MM.1S (cell line): ENCODE measurements around the gene TRAF6.

Source experiments
- DNase-seq: peaks from one replicate; pipeline ENCODE4 v3.0.0-alpha.2; 2015
- H2AFZ ChIP-seq: fragments of 300-600 bp; sonication (generic); 2 replicates; pipeline ENCODE4 v1.6.0; 2016; ENCODE audit warnings: antibody characterized with exemption, low read length
- H3F3A ChIP-seq: fragments of 300-600 bp; sonication (generic); 2 replicates; pipeline ENCODE4 v1.6.1; 2016; ENCODE audit warnings: mild to moderate bottlenecking, antibody characterized with exemption, low read length, moderate library complexity, mixed read lengths; ENCODE audit not compliant: insufficient read depth
- H3K27ac ChIP-seq: fragments of 300-600 bp; sonication (generic); 2 replicates; pipeline ENCODE4 v1.5.1; 2016; ENCODE audit warnings: mild to moderate bottlenecking, low read length
- H3K27me3 ChIP-seq: fragments of 300-600 bp; sonication (generic); replicated peaks from 2 replicates; pipeline ENCODE4 v1.6.0; 2016; ENCODE audit warnings: low read length; ENCODE audit not compliant: insufficient read depth
- H3K36me3 ChIP-seq: fragments of 300-600 bp; sonication (generic); replicated peaks from 2 replicates; pipeline ENCODE4 v1.6.1; 2016; ENCODE audit warnings: mild to moderate bottlenecking, low read length, mixed read lengths; ENCODE audit not compliant: insufficient read depth
- H3K4me1 ChIP-seq: fragments of 300-600 bp; sonication (generic); 2 replicates; pipeline ENCODE4 v1.6.1; 2016; ENCODE audit warnings: low read length, mixed read lengths
- H3K4me2 ChIP-seq: fragments of 300-600 bp; sonication (generic); 2 replicates; pipeline ENCODE4 v1.6.0; 2016; ENCODE audit warnings: low read depth, low read length
- H3K4me3 ChIP-seq: fragments of 300-600 bp; sonication (generic); 2 replicates; pipeline ENCODE4 v1.5.1; 2016; ENCODE audit warnings: low read length, mixed read lengths
- H3K79me2 ChIP-seq: fragments of 300-600 bp; sonication (generic); 2 replicates; pipeline ENCODE4 v1.6.1; 2016; ENCODE audit warnings: mixed run types, low read length, mixed read lengths
- H3K9ac ChIP-seq: fragments of 300-600 bp; sonication (generic); 2 replicates; pipeline ENCODE4 v1.6.1; 2016; ENCODE audit warnings: low read length, mixed read lengths
- H3K9me2 ChIP-seq: fragments of 300-600 bp; sonication (generic); replicated peaks from 2 replicates; pipeline ENCODE4 v1.6.1; 2016; ENCODE audit warnings: mild to moderate bottlenecking, low read length, mixed read lengths; ENCODE audit not compliant: insufficient read depth
- H3K9me3 ChIP-seq: fragments of 300-600 bp; sonication (generic); replicated peaks from 2 replicates; pipeline ENCODE4 v1.6.1; 2016; ENCODE audit warnings: mild to moderate bottlenecking, low read length, mixed read lengths; ENCODE audit not compliant: insufficient read depth
- H4K20me1 ChIP-seq: fragments of 300-600 bp; sonication (generic); 2 replicates; pipeline ENCODE4 v1.6.1; 2016; ENCODE audit warnings: mild to moderate bottlenecking, low read length, moderate library complexity, mixed read lengths; ENCODE audit not compliant: insufficient read depth
- EZH2 ChIP-seq: fragments of 300-600 bp; sonication (generic); optimal IDR thresholded peaks from 2 replicates; pipeline ENCODE3; 2017; ENCODE audit warnings: low read depth, mild to moderate bottlenecking, antibody characterized with exemption, low read length, mixed read lengths
- EZH2phosphoT487 ChIP-seq: fragments of 300-600 bp; sonication (generic); IDR thresholded peaks from 2 replicates; pipeline ENCODE4 v1.6.1; 2018; ENCODE audit warnings: antibody characterized with exemption, low read length
- TF ChIP-seq, protein P1 (sequence below): fragments of 300-600 bp; sonication (generic); IDR thresholded peaks from 2 replicates; pipeline ENCODE4 v1.5.1; 2016; ENCODE audit warnings: antibody characterized with exemption, low read length, mixed read lengths

TRAF6 gene

DNA sequence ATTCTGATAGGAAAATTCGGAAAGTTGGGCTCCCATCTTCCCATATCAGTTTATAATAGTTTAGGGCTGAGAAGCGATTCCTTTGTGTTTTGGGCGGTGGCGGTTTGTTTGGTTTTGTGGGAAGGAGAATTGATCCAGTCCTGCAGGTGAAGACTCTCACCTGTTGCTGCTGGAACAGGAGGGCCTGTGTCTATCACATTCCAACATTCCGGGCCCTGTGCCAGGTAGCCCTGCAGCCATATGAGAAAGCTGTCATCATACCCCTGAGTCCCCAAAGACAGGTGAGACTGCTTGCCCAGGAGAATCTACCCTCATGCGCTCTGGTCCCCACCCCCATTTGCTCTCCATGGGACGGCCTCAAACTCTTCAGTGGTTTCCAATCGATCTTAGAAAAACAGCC is 62.1 kb downstream of the TRAF6 start:
- Histone ChIP-seq H3K4me3 (no peak overlapping the region), H3K9me2 (no peaks in the 10 kb centered on the region), H3K27me3 (no peaks in the 10 kb centered on the region), H3K4me1 (no peaks in the 10 kb centered on the region), H4K20me1 (no peaks in the 10 kb centered on the region), H3F3A (no peaks in the 10 kb centered on the region), H2AFZ (no peak overlapping the region), H3K9ac (no peak overlapping the region), H3K27ac (no peak overlapping the region), H3K9me3 (no peaks in the 10 kb centered on the region), H3K36me3 (no peaks in the 10 kb centered on the region), H3K4me2 (no peak overlapping the region), H3K79me2 (no peaks in the 10 kb centered on the region)
- no peak for DNase-seq
- no peak for TF ChIP-seq EZH2
- TF ChIP-seq, protein P1, sequence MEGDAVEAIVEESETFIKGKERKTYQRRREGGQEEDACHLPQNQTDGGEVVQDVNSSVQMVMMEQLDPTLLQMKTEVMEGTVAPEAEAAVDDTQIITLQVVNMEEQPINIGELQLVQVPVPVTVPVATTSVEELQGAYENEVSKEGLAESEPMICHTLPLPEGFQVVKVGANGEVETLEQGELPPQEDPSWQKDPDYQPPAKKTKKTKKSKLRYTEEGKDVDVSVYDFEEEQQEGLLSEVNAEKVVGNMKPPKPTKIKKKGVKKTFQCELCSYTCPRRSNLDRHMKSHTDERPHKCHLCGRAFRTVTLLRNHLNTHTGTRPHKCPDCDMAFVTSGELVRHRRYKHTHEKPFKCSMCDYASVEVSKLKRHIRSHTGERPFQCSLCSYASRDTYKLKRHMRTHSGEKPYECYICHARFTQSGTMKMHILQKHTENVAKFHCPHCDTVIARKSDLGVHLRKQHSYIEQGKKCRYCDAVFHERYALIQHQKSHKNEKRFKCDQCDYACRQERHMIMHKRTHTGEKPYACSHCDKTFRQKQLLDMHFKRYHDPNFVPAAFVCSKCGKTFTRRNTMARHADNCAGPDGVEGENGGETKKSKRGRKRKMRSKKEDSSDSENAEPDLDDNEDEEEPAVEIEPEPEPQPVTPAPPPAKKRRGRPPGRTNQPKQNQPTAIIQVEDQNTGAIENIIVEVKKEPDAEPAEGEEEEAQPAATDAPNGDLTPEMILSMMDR = no peak
- TF ChIP-seq EZH2phosphoT487 = no peak

DNA sequence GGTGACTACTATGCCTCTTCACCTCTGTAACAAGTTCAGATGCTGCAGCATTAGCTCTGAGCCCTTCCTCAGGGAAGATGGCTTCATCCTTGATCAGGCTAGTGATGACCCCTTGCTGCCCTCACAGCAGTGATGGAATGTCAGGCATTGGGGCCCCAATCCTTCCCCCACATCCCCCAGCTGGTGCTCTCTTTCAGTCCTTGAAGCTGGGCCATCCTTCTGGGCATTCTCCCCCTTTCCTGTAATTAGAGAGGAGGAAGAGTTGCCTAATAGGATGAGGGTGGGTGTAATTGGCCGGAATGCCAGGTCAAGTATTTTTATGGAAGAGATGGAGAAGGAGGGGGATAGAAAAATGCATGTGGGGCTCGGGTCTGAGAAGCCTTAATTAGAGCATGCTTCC is 62.6 kb downstream of the TRAF6 start:
- Histone ChIP-seq H3K79me2 (no peaks in the 10 kb centered on the region), H3K36me3 (no peaks in the 10 kb centered on the region), H3K4me3 (no peak overlapping the region), H3K9me2 (no peaks in the 10 kb centered on the region), H4K20me1 (no peaks in the 10 kb centered on the region), H3K27me3 (no peaks in the 10 kb centered on the region), H3K9ac (no peak overlapping the region), H3K4me2 (no peak overlapping the region), H3K9me3 (no peaks in the 10 kb centered on the region), H2AFZ (no peak overlapping the region), H3K27ac (no peak overlapping the region), H3F3A (no peaks in the 10 kb centered on the region), H3K4me1 (no peaks in the 10 kb centered on the region)
- DNase-seq = no peak
- no peak for TF ChIP-seq EZH2
- no peak for TF ChIP-seq EZH2phosphoT487
- TF ChIP-seq, protein P1 = no peak

DNA sequence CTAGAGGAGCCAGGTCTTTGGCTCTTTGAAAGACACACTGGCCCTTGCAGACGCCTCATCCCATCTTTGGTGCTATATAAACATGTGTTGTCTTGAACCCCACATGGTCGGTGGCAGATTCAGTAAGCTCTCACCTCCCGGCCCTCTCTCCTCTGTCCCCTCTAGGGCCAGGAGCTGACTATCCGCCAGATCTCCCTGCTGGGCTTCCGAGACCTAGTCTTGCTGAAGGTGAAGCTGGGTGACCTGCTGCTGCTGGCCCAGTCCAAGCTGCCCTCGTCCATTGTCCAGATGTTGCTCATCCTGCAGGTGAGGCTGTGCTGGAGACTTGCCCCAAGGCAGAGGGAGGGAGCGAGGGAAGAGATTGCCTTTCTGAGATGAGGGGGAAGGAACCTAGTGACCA is 63.9 kb downstream of the TRAF6 start:
- Histone ChIP-seq H3K79me2 (no peaks in the 10 kb centered on the region), H3K9me3 (no peaks in the 10 kb centered on the region), H3K4me1 (no peaks in the 10 kb centered on the region), H4K20me1 (no peaks in the 10 kb centered on the region), H3K36me3 (no peaks in the 10 kb centered on the region), H3K9me2 (no peaks in the 10 kb centered on the region), H3F3A (no peaks in the 10 kb centered on the region), H2AFZ (no peak overlapping the region), H3K9ac (no peak overlapping the region), H3K27me3 (no peaks in the 10 kb centered on the region), H3K4me2 (no peak overlapping the region), H3K4me3 (no peak overlapping the region), H3K27ac (no peak overlapping the region)
- no peak for DNase-seq
- TF ChIP-seq EZH2 (no peak), EZH2phosphoT487 (no peak)
- TF ChIP-seq, protein P1 = no peak

DNA sequence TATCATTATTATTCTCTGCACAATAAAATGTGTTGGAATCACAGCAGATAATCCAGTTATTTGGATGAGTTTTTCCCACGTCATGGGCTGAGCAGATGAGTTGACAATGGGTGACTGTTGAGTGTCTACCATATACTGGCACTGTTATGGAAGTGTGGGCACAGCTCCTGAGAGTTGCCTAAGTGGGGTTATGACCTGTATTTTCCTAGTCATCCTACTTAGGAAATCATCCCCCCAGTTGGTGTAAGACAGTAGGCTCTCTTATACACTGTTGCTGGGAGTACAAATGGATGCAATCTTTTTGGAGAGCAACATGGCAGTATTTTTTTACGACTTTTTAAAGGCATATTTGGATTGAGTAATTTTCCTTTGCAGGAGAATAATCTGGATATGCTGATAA is 66.4 kb downstream of the TRAF6 start:
- no peaks in the 10 kb centered on the region for H3K79me2 ChIP-seq
- H3K9me2 ChIP-seq = no peaks in the 10 kb centered on the region
- H3F3A ChIP-seq = no peaks in the 10 kb centered on the region
- no peak overlapping the region for H2AFZ ChIP-seq
- no peaks in the 10 kb centered on the region for H4K20me1 ChIP-seq
- no peak overlapping the region for H3K27ac ChIP-seq
- no peaks in the 10 kb centered on the region for H3K9me3 ChIP-seq
- no peaks in the 10 kb centered on the region for H3K36me3 ChIP-seq
- DNase-seq = no peak
- no peak overlapping the region for H3K4me2 ChIP-seq
- H3K9ac ChIP-seq = no peak overlapping the region
- no peaks in the 10 kb centered on the region for H3K27me3 ChIP-seq
- H3K4me1 ChIP-seq = no peaks in the 10 kb centered on the region
- no peak overlapping the region for H3K4me3 ChIP-seq
- TF ChIP-seq EZH2 (no peak), EZH2phosphoT487 (no peak)
- TF ChIP-seq, protein P1 = no peak
